ENCODE data around the gene MMAA.

The MMAA gene

DNA sequence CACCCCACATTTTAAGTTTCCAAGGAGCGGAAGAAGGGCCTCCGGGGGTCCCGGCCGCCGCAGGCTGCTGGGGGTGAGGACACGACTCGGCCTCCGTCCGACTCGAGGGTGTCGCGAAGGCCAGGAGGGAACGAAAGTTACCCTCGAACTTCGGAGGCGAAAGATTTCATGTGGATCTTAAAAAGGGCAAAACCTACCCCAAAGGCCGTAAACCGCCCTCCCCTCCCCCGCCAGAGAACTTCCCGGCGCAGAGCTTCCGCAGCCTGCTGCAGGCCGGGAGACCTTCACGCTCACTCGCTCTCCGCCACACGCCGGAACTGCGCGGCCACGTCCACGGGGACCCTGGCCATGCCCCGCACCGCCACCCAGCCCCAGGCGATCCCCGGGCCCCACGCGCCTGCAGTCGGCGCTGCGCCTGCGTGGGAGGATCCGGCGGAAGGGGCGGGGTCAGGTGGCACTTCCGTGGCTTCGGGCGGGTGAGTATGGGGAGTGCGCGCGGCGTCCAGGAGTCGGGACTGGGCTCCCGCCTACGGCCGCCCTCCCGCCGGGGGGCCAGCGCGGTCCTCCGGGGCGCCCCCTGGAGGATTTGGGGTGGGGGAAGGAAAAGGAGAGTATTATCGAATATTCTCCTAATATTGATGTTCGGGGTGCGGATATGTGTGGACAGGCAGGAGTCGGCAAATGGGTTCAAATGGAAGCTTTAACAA, at the start of gene MMAA (continued):
- TF ChIP-seq, protein P1, sequence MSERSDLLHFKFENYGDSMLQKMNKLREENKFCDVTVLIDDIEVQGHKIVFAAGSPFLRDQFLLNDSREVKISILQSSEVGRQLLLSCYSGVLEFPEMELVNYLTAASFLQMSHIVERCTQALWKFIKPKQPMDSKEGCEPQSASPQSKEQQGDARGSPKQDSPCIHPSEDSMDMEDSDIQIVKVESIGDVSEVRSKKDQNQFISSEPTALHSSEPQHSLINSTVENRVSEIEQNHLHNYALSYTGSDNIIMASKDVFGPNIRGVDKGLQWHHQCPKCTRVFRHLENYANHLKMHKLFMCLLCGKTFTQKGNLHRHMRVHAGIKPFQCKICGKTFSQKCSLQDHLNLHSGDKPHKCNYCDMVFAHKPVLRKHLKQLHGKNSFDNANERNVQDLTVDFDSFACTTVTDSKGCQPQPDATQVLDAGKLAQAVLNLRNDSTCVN (tag by site-specific recombination; optimal IDR thresholded peaks at IDR 0.05), result peak; percentile 94
- TF ChIP-seq SP7 (tag by site-specific recombination; IDR thresholded peaks at IDR 0.05), result peak; percentile 55
- TF ChIP-seq, protein P2, sequence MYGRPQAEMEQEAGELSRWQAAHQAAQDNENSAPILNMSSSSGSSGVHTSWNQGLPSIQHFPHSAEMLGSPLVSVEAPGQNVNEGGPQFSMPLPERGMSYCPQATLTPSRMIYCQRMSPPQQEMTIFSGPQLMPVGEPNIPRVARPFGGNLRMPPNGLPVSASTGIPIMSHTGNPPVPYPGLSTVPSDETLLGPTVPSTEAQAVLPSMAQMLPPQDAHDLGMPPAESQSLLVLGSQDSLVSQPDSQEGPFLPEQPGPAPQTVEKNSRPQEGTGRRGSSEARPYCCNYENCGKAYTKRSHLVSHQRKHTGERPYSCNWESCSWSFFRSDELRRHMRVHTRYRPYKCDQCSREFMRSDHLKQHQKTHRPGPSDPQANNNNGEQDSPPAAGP (tag by site-specific recombination; IDR thresholded peaks at IDR 0.05), result peak; percentile 22; the same call in 1 of the 2 replicates
- peak; percentile 30; the same call in 1 of the 2 replicates for TF ChIP-seq KLF16 (tag by site-specific recombination; IDR thresholded peaks at IDR 0.05)
- no peak for TF ChIP-seq ZNF404 (tag by site-specific recombination; IDR thresholded peaks at IDR 0.05)
- 0 out of 2 replicates have a peak, but pooled peaks have one; percentile 23 for TF ChIP-seq ZNF610 (tag by site-specific recombination; IDR thresholded peaks at IDR 0.05; ENCODE audit: borderline replicate concordance)
- peak; percentile 91 for TF ChIP-seq ZFHX2 (tag by site-specific recombination; conservative IDR thresholded peaks at IDR 0.05)
- TF ChIP-seq GLI2 (tag by site-specific recombination; IDR thresholded peaks at IDR 0.05; ENCODE audit: borderline replicate concordance, low read depth), result no peak
- no peak for TF ChIP-seq BCL11B (tag by site-specific recombination; IDR thresholded peaks at IDR 0.05; ENCODE audit: low read depth)
- TF ChIP-seq ZXDB (tag by site-specific recombination; IDR thresholded peaks at IDR 0.05), result peak; percentile 61; the same call in 1 of the 2 replicates
- TF ChIP-seq, protein P3, sequence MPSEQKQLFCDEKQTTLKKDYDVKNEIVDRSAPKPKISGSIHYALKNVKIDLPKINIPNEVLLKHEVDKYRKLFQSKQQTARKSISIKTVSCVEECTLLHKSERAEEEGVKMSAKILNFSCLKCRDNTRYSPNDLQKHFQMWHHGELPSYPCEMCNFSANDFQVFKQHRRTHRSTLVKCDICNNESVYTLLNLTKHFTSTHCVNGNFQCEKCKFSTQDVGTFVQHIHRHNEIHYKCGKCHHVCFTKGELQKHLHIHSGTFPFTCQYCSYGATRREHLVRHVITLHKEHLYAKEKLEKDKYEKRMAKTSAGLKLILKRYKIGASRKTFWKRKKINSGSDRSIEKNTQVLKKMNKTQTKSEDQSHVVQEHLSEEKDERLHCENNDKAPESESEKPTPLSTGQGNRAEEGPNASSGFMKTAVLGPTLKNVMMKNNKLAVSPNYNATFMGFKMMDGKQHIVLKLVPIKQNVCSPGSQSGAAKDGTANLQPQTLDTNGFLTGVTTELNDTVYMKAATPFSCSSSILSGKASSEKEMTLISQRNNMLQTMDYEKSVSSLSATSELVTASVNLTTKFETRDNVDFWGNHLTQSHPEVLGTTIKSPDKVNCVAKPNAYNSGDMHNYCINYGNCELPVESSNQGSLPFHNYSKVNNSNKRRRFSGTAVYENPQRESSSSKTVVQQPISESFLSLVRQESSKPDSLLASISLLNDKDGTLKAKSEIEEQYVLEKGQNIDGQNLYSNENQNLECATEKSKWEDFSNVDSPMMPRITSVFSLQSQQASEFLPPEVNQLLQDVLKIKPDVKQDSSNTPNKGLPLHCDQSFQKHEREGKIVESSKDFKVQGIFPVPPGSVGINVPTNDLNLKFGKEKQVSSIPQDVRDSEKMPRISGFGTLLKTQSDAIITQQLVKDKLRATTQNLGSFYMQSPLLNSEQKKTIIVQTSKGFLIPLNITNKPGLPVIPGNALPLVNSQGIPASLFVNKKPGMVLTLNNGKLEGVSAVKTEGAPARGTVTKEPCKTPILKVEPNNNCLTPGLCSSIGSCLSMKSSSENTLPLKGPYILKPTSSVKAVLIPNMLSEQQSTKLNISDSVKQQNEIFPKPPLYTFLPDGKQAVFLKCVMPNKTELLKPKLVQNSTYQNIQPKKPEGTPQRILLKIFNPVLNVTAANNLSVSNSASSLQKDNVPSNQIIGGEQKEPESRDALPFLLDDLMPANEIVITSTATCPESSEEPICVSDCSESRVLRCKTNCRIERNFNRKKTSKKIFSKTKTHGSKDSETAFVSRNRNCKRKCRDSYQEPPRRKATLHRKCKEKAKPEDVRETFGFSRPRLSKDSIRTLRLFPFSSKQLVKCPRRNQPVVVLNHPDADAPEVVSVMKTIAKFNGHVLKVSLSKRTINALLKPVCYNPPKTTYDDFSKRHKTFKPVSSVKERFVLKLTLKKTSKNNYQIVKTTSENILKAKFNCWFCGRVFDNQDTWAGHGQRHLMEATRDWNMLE (tag by site-specific recombination; conservative IDR thresholded peaks at IDR 0.05; ENCODE audit: low read depth), result peak; percentile 57; the same call in 1 of the 2 replicates
- peak; percentile 78 for TF ChIP-seq SP3 (tag by site-specific recombination; IDR thresholded peaks at IDR 0.05)
- TF ChIP-seq ZNF37A (tag by site-specific recombination; IDR thresholded peaks at IDR 0.05), result no peak
- peak; percentile 47; the same call in 1 of the 2 replicates for TF ChIP-seq ZBTB8A (tag by site-specific recombination; IDR thresholded peaks at IDR 0.05)
- peak; percentile 51; the same call in 1 of the 2 replicates for TF ChIP-seq ZNF501 (tag by site-specific recombination; IDR thresholded peaks at IDR 0.05)
- TF ChIP-seq ZNF423 (tag by site-specific recombination; IDR thresholded peaks at IDR 0.05), result peak; percentile 84
- TF ChIP-seq, protein P4, sequence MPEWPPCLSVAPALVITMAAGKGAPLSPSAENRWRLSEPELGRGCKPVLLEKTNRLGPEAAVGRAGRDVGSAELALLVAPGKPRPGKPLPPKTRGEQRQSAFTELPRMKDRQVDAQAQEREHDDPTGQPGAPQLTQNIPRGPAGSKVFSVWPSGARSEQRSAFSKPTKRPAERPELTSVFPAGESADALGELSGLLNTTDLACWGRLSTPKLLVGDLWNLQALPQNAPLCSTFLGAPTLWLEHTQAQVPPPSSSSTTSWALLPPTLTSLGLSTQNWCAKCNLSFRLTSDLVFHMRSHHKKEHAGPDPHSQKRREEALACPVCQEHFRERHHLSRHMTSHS (tag by site-specific recombination; IDR thresholded peaks at IDR 0.05), result no peak
- TF ChIP-seq KLF8 (tag by site-specific recombination; IDR thresholded peaks at IDR 0.05), result peak; percentile 56; the same call in 1 of the 2 replicates
- TF ChIP-seq ZNF660 (tag by site-specific recombination; IDR thresholded peaks at IDR 0.05), result 0 out of 2 replicates have a peak, but pooled peaks have one; percentile 68
- TF ChIP-seq, protein P5, sequence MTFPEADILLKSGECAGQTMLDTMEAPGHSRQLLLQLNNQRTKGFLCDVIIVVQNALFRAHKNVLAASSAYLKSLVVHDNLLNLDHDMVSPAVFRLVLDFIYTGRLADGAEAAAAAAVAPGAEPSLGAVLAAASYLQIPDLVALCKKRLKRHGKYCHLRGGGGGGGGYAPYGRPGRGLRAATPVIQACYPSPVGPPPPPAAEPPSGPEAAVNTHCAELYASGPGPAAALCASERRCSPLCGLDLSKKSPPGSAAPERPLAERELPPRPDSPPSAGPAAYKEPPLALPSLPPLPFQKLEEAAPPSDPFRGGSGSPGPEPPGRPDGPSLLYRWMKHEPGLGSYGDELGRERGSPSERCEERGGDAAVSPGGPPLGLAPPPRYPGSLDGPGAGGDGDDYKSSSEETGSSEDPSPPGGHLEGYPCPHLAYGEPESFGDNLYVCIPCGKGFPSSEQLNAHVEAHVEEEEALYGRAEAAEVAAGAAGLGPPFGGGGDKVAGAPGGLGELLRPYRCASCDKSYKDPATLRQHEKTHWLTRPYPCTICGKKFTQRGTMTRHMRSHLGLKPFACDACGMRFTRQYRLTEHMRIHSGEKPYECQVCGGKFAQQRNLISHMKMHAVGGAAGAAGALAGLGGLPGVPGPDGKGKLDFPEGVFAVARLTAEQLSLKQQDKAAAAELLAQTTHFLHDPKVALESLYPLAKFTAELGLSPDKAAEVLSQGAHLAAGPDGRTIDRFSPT (tag by site-specific recombination; IDR thresholded peaks at IDR 0.05), result peak; percentile 66; the same call in 1 of the 2 replicates
- no peak for TF ChIP-seq ZFP41 (tag by site-specific recombination; IDR thresholded peaks at IDR 0.05; ENCODE audit: borderline replicate concordance)
- TF ChIP-seq, protein P6, sequence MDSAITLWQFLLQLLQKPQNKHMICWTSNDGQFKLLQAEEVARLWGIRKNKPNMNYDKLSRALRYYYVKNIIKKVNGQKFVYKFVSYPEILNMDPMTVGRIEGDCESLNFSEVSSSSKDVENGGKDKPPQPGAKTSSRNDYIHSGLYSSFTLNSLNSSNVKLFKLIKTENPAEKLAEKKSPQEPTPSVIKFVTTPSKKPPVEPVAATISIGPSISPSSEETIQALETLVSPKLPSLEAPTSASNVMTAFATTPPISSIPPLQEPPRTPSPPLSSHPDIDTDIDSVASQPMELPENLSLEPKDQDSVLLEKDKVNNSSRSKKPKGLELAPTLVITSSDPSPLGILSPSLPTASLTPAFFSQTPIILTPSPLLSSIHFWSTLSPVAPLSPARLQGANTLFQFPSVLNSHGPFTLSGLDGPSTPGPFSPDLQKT (IDR thresholded peaks at IDR 0.05; ENCODE audit: borderline replicate concordance, low read depth, low read length), result peak; percentile 51; the same call in 1 of the 2 replicates
- 0 out of 2 replicates have a peak, but pooled peaks have one; percentile 26 for TF ChIP-seq ZNF121 (tag by site-specific recombination; IDR thresholded peaks at IDR 0.05)
- TF ChIP-seq ZBTB17 (tag by site-specific recombination; IDR thresholded peaks at IDR 0.05), result no peak
- no peak for TF ChIP-seq MYNN (tag by site-specific recombination; IDR thresholded peaks at IDR 0.05; ENCODE audit: borderline replicate concordance)
- TF ChIP-seq, protein P7, sequence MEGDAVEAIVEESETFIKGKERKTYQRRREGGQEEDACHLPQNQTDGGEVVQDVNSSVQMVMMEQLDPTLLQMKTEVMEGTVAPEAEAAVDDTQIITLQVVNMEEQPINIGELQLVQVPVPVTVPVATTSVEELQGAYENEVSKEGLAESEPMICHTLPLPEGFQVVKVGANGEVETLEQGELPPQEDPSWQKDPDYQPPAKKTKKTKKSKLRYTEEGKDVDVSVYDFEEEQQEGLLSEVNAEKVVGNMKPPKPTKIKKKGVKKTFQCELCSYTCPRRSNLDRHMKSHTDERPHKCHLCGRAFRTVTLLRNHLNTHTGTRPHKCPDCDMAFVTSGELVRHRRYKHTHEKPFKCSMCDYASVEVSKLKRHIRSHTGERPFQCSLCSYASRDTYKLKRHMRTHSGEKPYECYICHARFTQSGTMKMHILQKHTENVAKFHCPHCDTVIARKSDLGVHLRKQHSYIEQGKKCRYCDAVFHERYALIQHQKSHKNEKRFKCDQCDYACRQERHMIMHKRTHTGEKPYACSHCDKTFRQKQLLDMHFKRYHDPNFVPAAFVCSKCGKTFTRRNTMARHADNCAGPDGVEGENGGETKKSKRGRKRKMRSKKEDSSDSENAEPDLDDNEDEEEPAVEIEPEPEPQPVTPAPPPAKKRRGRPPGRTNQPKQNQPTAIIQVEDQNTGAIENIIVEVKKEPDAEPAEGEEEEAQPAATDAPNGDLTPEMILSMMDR (tag by site-specific recombination; IDR thresholded peaks at IDR 0.05), result peak; percentile 83

Data from HEK293 (cell line).